Central memory CD4-positive, alpha-beta T cell (primary cell): Measurements from ENCODE around the gene PMF1.
A peak's percentile ranks its signal among the peaks of the same experiment; 100 is the strongest.

Experiments used
- DNase-seq: peaks from one replicate; pipeline ENCODE4 v3.0.0; 2022

Gene PMF1

GRCh38 chr1:156238248-156238647 is 25.4 kb downstream of the PMF1 start:
- DNase-seq = no peak

DNA sequence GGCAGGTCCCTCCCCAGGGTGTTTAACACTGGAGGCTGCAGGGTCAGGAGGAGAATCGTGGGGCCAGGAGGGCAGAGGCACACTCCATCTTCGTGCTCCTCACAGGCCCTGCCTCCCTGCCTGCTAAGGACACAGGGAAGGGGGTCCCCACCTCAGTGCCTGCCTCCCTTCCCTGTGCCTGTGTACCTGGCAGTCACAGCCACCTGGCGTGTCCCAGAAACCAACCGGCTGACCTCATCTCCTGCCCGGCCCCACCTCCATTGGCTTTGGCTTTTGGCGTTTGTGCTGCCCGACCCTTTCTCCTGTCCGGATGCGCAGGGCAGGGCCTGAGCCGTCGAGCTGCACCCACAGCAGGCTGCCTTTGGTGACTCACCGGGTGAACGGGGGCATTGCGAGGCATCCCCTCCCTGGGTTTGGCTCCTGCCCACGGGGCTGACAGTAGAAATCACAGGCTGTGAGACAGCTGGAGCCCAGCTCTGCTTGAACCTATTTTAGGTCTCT is 28.6 kb downstream of the PMF1 start:
- DNase-seq = no peak

DNA sequence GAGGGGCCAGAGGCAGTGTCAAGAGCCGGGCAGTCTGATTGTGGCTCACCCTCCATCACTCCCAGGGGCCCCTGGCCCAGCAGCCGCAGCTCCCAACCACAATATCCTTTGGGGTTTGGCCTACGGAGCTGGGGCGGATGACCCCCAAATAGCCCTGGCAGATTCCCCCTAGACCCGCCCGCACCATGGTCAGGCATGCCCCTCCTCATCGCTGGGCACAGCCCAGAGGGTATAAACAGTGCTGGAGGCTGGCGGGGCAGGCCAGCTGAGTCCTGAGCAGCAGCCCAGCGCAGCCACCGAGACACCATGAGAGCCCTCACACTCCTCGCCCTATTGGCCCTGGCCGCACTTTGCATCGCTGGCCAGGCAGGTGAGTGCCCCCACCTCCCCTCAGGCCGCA is 29.1 kb downstream of the PMF1 start, which contains the start of gene BGLAP:
TSS of gene BGLAP (plus strand) at position 259 of the 400 bp plus-strand sequence. CDS start at position 307, 48 bp downstream.
- no peak for DNase-seq

- no peak for DNase-seq
These were observed 29.9 kb downstream of the PMF1 start for GRCh38 chr1:156242738-156243137.

DNA sequence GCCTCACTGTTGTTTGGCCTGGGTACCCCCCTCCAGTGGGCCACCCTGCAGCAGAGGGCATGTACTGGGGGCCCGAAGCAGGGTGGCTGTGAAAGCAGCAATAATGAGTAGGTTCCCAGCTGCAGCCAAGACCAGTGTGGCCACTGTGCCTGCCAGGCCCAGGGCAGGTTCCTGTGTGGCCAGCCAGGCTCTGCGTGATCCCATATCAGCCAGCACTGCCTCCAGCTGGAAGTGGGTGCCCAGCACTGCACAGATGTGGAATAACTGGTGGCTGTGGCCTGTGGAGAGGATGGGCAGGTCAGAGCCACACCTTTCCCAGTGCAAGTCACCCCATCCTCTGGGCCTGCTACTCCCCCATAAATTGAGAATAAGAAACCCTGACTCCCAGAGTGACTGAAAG is 31.3 kb downstream of the PMF1 start:
- DNase-seq = no peak

- no peak for DNase-seq
These were observed 31.9 kb downstream of the PMF1 start for GRCh38 chr1:156244712-156245111.

- peak; percentile 22 for DNase-seq
These were observed 32.8 kb downstream of the PMF1 start for GRCh38 chr1:156245451-156246232.

GRCh38 chr1:156246241-156246780 is 33.5 kb downstream of the PMF1 start:
- no peak for DNase-seq

GRCh38 chr1:156246781-156247459 is 34.1 kb downstream of the PMF1 start:
- DNase-seq = no peak

- no peak for DNase-seq
These were observed 34.9 kb downstream of the PMF1 start, which contains the start of gene PAQR6 for GRCh38 chr1:156247460-156248322. TSS of gene PAQR6 (minus strand) at chr1:156248056. CDS start at chr1:156246731, 1,325 bp downstream.

DNA sequence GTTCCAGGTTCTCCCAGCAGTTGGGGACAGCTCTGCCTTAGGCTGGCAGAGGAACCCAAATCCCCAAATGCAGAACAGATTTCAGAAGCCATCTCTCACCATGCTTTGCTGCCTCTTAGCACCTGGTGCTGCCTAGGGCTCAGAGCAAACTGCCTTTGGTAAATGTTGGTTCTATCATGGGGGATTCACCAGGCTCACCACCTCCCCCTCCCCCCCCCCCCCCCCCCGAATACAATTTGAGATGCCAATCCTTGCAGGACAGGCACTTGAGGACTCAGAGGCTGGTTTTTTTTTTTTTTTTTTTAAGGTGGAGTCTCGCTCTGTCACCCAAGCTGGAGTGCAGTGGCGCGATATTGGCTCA is 35.5 kb downstream of the PMF1 start:
- DNase-seq = no peak

DNA sequence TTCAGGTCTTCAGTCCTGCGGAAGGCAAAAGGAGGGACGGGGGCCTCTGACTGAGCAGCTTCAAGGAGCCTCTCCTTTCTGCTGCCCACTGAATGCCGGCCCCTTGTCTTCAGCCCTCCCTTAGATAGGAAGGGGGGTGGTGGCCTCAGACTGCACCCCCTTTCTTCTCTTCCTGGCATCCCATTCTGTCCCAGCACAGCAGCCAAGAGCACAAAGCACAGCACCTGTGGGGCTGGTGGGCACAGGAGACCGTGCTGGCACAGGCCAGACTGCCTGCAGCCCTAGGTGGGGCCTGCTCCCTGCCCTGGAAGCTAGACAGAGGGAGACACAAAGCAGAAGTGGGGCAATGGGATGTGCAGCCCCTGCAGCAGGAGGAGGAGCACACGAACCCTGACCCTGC is 36.8 kb downstream of the PMF1 start:
- no peak for DNase-seq

DNA sequence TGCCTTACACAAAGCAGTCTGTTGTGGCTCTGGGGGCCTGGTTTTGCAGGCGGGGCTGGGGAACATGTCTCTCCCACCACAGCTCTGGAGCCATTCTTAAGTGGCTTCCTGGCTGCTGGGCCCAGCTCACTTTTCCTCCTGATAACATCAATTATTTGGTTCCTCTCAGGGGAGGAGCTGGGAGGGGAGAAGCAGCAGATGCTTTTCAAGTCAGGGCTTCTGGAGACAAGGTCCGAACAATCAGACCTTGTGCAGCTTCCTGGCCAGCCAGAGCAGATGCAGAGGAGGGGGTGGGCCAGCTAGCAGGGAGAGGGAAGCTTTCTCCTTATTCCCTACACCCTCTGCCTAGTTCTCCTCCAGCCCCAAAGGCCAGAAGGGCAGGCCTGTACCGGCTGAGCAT is 38.7 kb downstream of the PMF1 start:
- no peak for DNase-seq

DNA sequence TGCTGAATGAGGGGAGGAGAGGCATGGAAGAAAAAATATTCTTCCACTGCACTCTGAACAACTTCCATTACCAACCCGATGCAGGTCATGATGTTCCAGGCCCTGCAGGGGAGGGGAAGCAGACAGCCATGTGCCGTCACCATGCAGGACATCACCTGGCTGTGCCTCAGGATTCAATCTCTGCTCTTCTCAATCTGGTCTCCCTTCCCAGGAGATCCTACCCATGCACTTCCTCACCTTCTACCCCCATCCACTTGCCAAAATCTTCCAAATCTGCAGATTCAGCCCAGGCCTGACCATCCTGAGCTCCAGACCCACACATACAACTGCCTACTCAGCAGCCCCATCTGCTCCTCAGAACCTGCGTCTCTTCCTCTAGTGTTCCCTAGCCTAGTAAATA is 40.8 kb downstream of the PMF1 start:
- DNase-seq = no peak

DNA sequence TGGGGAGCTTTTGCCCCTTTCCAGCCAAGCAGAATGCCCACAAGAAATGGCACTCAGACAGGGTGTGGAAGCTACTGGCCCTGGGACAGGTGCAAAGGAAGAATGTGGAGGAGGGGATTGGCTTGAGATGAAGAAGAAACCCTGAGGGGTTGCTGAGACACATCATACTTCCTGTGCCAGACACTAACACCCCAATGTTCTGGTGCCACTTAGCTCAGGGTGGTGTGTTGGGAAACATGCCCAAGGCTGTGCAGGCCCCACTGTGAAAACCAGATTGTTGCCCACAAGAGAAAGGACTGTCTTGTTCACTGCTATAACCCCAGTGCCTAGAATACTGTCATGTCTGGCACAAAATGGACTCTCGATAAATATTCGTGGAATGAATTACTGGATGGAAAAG is 44.9 kb downstream of the PMF1 start:
- DNase-seq = no peak

DNA sequence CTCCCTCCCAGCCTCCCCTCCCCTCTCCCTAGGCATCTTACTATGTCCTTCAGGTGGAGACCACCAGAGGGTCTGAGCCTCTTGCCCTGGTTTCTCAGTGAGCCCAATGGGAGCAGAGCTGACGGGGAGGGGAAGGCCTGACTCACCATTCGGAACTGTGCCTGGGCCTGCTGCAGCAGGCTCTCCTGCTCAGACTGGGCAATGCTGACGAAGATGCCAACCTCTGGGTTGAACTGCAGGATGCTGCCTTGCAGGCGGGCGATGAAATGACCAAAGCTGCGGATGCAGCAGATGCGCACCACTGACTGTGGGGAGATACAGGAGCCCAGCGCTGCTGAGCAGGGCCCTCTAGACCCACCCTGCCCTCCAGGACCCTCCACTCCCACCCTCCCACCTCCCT is 46.1 kb downstream of the PMF1 start:
- no peak for DNase-seq

DNA sequence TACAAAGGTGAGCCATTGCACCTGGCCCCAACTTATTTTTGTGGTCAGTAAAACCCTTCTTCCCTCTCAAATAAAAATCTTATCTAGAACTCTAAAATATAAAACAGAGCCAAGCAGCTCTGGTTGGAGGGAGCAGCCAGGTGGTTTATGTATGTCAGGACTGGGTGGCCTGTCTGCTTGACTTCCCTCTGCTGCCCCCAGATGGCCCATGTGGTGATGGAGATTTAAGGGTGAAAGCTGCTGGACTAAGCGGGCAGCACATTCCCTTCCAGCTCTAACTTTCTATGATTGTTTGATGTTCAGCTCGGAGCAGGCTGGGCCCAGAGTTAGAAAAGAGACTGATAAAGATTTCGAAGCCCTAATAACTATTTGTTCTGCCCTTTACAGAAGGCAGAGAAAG is 47.0 kb downstream of the PMF1 start:
- no peak for DNase-seq

DNA sequence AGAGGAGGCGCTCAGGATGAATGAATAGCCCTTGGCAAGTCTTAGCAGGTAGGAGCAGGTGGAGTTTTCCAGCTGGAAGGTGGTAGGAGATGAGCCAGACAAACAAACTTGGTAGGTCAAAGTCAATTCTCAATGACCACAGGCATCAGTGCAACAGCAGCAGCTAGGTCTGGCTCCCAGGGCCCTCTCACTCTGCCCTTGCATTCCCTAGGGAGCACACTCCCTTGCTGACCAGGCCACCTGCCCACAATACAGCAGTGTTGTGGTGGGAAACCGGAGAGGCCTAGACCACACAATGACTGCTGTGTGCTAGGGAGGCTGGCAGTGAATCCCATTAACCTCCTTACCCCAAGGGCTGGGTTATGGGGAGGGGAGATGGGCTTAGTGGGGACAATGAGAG is 48.1 kb downstream of the PMF1 start:
- no peak for DNase-seq

DNA sequence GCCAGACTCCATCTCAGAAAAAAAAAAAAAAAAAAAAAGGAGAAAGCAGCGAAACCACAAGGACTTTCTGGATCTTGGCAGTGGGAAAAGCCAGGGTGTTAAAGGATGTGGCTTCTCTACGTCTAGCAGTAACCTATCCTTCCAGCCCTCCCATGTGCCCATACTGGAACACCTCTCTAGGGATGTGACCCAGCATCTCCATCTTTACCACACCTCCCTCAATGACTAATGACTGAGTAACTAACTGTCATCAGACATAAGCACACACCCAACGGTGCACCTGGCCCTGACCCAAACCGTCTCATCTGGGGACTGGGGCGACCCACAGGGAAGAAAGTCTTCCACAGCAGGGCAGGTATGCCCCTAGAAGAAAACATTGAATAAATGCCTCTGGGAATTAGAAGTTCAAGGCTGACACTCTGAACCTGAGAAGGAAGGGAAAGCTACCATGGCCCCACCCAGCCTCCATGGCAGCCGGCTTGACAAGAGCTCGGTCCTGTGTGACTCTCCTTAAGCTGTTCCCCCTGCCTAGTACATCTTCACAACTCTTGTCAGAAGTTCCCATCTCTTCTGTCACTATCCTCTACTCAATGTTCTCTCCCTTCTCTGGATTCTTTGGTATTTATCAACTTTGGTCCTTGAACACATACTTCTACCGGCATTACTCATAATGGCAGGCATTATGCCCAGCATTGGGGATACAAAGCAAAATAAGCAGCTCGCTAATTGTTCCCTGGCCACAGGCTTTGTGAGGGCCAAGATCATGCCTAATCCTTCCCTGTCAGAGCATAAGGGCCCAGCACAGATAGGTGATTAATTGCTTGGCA is 49.9 kb downstream of the PMF1 start:
- no peak for DNase-seq

GRCh38 chr1:156263288-156263655 is 50.5 kb downstream of the PMF1 start:
- no peak for DNase-seq

DNA sequence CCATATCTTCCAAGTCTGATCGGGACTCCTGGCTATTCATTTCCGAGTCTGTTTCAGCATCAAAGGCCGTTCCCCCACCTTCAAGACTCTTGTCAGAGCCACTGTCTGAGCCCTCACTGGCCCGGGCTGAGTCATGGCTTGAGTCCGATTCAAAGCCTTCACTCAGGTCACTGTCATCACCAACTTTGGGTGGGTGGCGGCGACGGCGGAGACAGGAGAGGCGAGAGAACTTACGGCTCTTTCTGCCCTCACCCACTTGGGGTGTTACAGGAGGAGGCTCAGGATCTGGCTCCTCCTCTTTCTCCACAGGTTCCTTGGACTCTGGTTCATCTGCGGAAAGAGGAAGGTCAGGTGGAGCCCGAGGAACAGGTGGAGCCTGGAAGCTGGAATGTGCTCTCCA is 53.2 kb downstream of the PMF1 start:
- DNase-seq = no peak

GRCh38 chr1:156268336-156268735 is 55.5 kb downstream of the PMF1 start:
- no peak for DNase-seq
